Osteocyte (in vitro differentiated cells): ENCODE measurements around the gene CASTOR1. TPM values are rescaled to one million over a fixed set of nuclear protein-coding genes. Genes with fewer than 3 reads are reported as not detected.

ENCODE experiments used
- DNase-seq: peaks from one replicate; pipeline ENCODE4 v3.0.0; 2021; ENCODE audit warnings: mixed read lengths; ENCODE audit not compliant: unreplicated experiment; ENCODE audit errors: extremely low spot score
- H3K27ac Mint-ChIP-seq: one replicate; pipeline ENCODE4 v1.8.0; 2021; ENCODE audit warnings: mild to moderate bottlenecking, mixed read lengths; ENCODE audit not compliant: unreplicated experiment
- H3K27me3 Mint-ChIP-seq: one replicate; pipeline ENCODE4 v1.8.0; 2021; ENCODE audit warnings: mixed read lengths; ENCODE audit not compliant: unreplicated experiment
- H3K36me3 Mint-ChIP-seq: one replicate; pipeline ENCODE4 v1.8.0; 2021; ENCODE audit warnings: mixed read lengths; ENCODE audit not compliant: unreplicated experiment
- H3K4me1 Mint-ChIP-seq: one replicate; pipeline ENCODE4 v1.8.0; 2021; ENCODE audit warnings: mixed read lengths; ENCODE audit not compliant: unreplicated experiment
- H3K4me3 Mint-ChIP-seq: one replicate; pipeline ENCODE4 v1.8.0; 2021; ENCODE audit warnings: mild to moderate bottlenecking, moderate library complexity, mixed read lengths; ENCODE audit not compliant: unreplicated experiment
- H3K9me3 Mint-ChIP-seq: one replicate; pipeline ENCODE4 v1.8.0; 2021; ENCODE audit warnings: mixed read lengths; ENCODE audit not compliant: unreplicated experiment
- total RNA-seq: library from RNA; stranded (reverse); gene quantifications from 2 replicates; pipeline ENCODE4 v1.2.1, GENCODE V29; 2021
- TF ChIP-seq, protein P1 (sequence below): fragments of 200-600 bp; sonication (generic); IDR thresholded peaks from 2 replicates; pipeline ENCODE4 v1.5.0; 2021; ENCODE audit warnings: antibody characterized with exemption, mild to moderate bottlenecking, moderate library complexity

The CASTOR1 gene
- total RNA-seq, 1 donor from 2014 or later = 12.2 TPM

DNA sequence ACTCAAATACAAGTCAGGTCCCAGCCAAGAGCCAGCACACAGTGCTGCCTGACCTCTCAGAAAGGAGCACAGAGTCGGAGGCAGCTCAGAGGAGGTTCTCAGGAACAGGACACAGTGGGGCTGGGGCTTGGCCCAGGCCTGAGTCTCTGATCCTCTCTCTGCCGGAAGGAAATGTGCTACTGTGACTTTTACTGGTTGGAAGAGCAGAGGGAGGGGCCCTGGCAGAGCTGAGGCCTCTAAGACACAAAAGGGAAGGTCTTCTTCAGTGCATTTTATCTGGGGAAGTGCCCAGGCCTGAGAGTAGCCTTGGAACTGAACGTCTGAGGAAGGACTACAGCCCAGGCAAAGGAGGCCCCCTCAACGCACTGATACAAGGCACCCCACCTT lies 16.2 kb upstream of the CASTOR1 start:
- Mint-ChIP-seq H3K27me3 (no peaks in the 10 kb centered on the region), H3K36me3 (peaks cover 2% of the 10 kb centered on the region), H3K4me1 (peaks cover 56% of the 10 kb centered on the region), H3K4me3 (no peak overlapping the region), H3K27ac (no peak overlapping the region), H3K9me3 (no peaks in the 10 kb centered on the region)
- no peak for DNase-seq
- TF ChIP-seq, protein P1, sequence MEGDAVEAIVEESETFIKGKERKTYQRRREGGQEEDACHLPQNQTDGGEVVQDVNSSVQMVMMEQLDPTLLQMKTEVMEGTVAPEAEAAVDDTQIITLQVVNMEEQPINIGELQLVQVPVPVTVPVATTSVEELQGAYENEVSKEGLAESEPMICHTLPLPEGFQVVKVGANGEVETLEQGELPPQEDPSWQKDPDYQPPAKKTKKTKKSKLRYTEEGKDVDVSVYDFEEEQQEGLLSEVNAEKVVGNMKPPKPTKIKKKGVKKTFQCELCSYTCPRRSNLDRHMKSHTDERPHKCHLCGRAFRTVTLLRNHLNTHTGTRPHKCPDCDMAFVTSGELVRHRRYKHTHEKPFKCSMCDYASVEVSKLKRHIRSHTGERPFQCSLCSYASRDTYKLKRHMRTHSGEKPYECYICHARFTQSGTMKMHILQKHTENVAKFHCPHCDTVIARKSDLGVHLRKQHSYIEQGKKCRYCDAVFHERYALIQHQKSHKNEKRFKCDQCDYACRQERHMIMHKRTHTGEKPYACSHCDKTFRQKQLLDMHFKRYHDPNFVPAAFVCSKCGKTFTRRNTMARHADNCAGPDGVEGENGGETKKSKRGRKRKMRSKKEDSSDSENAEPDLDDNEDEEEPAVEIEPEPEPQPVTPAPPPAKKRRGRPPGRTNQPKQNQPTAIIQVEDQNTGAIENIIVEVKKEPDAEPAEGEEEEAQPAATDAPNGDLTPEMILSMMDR = no peak

DNA sequence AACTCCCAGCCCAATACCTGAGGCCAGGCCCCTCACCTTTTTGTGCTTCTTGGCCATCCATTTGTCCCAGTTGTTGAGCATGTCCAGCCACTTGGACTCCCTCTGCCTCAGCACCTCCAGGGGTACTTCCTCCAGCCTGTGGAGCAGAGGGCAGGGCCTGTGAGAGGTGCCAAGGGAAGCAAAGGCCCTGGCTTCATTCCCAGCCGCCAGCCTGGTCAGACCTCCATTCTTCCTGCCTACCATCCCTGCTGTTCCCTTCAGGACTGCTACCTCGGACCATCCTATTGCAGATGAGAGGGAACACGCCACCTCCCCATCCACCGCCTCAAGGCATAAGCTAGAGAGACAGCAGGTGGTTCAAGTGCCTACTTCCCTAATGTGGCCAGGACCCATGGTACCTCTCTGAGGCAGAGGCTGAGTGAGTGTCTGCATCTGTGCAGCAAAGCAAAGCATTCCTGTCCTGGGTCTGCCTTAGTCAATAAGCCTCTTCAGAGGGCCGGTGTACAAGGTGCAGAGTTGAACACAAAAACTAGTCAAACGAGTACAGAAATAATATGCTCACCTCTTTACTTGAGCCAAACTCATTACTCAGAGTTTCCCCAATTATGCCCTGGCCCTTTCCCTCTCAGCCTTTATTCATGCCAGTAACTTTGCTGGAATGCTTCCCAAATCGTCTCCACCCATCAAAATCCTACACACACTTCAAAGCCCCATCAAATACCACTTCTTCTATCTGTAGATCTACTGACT lies 15.4 kb upstream of the CASTOR1 start:
- TF ChIP-seq, protein P1 = no peak
- Mint-ChIP-seq H3K36me3 (peaks cover 2% of the 10 kb centered on the region), H3K27ac (peak overlapping the region; percentile 2), H3K9me3 (no peaks in the 10 kb centered on the region), H3K4me1 (peaks cover 56% of the 10 kb centered on the region), H3K27me3 (no peaks in the 10 kb centered on the region), H3K4me3 (no peak overlapping the region)
- DNase-seq = no peak

DNA sequence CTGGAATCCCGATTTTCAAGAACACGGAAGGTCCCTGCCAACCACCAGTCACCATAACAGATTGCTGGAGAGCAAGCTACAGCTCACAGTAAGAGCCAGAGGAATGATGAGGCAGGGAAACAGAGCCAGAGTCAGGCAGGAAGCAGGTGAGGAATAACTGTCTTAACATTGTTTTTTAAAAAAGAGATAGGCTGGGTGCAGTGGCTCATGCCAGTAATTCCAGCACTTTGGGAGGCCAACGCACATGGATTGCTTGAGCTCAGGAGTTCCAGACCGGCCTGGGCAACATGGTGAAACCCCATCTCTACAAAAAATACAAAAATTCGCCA lies 13.5 kb upstream of the CASTOR1 start:
- peaks cover 49% of the 10 kb centered on the region for H3K4me1 Mint-ChIP-seq
- peaks cover 7% of the 10 kb centered on the region for H3K36me3 Mint-ChIP-seq
- TF ChIP-seq, protein P1 = no peak
- no peaks in the 10 kb centered on the region for H3K9me3 Mint-ChIP-seq
- peak overlapping the region; percentile 85 for H3K27ac Mint-ChIP-seq
- H3K4me3 Mint-ChIP-seq = no peak overlapping the region
- no peak for DNase-seq
- no peaks in the 10 kb centered on the region for H3K27me3 Mint-ChIP-seq

DNA sequence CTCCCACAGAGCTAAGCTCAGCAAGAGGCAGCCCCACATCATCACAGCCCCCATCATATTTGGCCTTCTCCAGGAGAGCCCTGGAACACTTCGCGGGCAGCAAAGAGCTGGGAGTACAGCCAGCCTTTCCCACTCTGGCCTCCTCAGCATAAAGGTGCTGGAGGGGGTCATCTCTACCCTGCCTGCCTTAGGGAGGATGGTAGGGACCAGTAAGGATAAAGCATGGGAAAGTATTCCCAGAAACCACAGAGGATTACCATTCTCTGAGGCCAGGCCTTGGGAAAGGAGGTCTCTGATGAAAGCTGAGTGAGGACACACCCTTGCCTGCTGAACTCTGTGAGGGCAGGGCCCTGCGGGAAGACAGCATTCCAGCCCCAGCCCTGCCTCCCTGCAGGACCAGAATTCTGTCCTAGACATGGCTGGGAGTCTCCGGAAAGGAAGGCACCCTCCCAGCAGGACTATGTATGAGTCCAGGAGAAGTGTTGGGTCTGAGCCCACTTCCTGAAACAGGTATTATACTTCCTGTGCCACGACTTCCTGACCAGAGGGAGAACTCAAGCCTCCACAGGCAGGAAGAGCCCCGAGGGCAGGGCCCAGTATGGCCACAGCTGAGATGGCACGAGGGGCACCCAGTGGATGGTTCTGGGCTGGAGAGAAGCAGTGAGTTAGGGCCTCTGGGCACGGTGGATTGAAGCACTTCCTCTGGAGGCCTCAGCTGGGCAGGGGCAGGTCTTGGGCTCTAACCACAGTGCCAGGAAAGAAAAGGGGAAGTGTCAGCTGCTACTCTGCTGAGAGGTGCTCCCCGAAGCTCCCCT lies 12.9 kb upstream of the CASTOR1 start:
- TF ChIP-seq, protein P1 = no peak
- peaks cover 10% of the 10 kb centered on the region for H3K36me3 Mint-ChIP-seq
- no peak overlapping the region for H3K4me3 Mint-ChIP-seq
- no peak for DNase-seq
- no peaks in the 10 kb centered on the region for H3K27me3 Mint-ChIP-seq
- no peaks in the 10 kb centered on the region for H3K9me3 Mint-ChIP-seq
- peak overlapping the region; percentile 85 for H3K27ac Mint-ChIP-seq
- H3K4me1 Mint-ChIP-seq = peaks cover 49% of the 10 kb centered on the region

DNA sequence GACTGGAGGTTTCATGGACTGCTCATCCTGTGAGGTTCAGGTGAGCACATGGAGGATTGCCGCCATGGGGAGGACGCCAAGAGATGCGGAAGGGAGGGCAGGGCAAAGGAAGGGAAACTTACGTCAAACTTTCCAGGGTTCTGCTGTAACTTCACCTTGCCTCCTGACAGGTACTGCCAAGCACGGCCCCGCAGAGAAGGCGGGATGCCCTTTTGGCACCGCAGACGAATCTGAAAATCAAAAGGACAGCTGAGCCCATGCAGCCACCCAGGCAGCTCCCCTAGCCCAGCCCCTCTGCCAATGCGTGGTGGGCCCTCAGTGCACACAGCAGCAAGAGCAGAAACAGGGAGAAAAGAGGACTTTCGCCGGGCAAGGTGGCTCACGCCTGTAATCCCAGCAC lies 10.0 kb upstream of the CASTOR1 start:
- Mint-ChIP-seq H3K9me3 (no peaks in the 10 kb centered on the region), H3K4me1 (peaks cover 28% of the 10 kb centered on the region), H3K27me3 (no peaks in the 10 kb centered on the region), H3K4me3 (no peak overlapping the region), H3K27ac (no peak overlapping the region), H3K36me3 (peaks cover 17% of the 10 kb centered on the region)
- DNase-seq = no peak
- TF ChIP-seq, protein P1 = no peak
